Suprapubic skin (tissue), 4 donors: ENCODE results near the gene DDX41. TPM values are rescaled to one million over a fixed set of nuclear protein-coding genes. Genes with fewer than 3 reads are reported as not detected.
A peak's percentile ranks its signal among the peaks of the same experiment; 100 is the strongest.

Experiments used
- DNase-seq, 2 donors: peaks; one replicate each; pipeline ENCODE4 v3.0.0-alpha.2; 2019; ENCODE audit warnings: low spot score in 2 of 2
- H3K27ac ChIP-seq: fragments of 200-600 bp; sonication (generic); one replicate; pipeline ENCODE4 v1.5.1; 2019
- H3K27me3 ChIP-seq: fragments of 200-600 bp; sonication (generic); one replicate; pipeline ENCODE4 v1.5.1; 2019
- H3K36me3 ChIP-seq: fragments of 200-600 bp; sonication (generic); one replicate; pipeline ENCODE4 v1.5.1; 2019
- H3K4me1 ChIP-seq: fragments of 200-600 bp; sonication (generic); one replicate; pipeline ENCODE4 v1.5.1; 2019
- H3K4me3 ChIP-seq: fragments of 200-600 bp; sonication (generic); one replicate; pipeline ENCODE4 v1.5.1; 2019; ENCODE audit warnings: mild to moderate bottlenecking
- H3K9me3 ChIP-seq: fragments of 200-600 bp; sonication (generic); one replicate; pipeline ENCODE4 v1.5.1; 2019
- CTCF ChIP-seq, 2 donors: fragments of 200-600 bp in 1 of 2; fragments of 450-650 bp in 1 of 2; sonication (generic) in 1 of 2; IDR thresholded peaks; one replicate each; pipeline ENCODE4 v1.5.1; 2016 to 2019; ENCODE audit warnings: antibody characterized with exemption in 2 of 2, mild to moderate bottlenecking in 1 of 2, moderate library complexity in 1 of 2
- EP300 ChIP-seq: sonication (generic); formaldehyde crosslinking; IDR thresholded peaks from one replicate; pipeline ENCODE4 v1.6.1; 2017; ENCODE audit warnings: antibody characterized with exemption
- POLR2A ChIP-seq, 2 donors: fragments of 450-650 bp; IDR thresholded peaks; one replicate each; pipeline ENCODE4 v1.6.1; 2017; ENCODE audit warnings: antibody characterized with exemption in 2 of 2, mild to moderate bottlenecking in 2 of 2, moderate library complexity in 2 of 2
- POLR2AphosphoS5 ChIP-seq, 3 donors: sonication (generic); formaldehyde crosslinking; IDR thresholded peaks; one replicate each; pipeline ENCODE4 v1.6.1; 2017; ENCODE audit warnings: antibody characterized with exemption in 3 of 3
- WGBS: methylation state at CpG from one replicate; pipeline ENCODE4 v1.1.5; 2018; 5-methylcytosine and 5-hydroxymethylcytosine counted together
- total RNA-seq, 4 donors: library from RNA; depleted of rRNA; stranded (reverse); fragments of >200 nt; gene quantifications; one replicate each; pipeline ENCODE4 v1.1.0, GENCODE V29; 2016

DDX41 gene
- total RNA-seq, 4 donors from 2014 or later: 83.8 to 148 (median 103) TPM

DNA sequence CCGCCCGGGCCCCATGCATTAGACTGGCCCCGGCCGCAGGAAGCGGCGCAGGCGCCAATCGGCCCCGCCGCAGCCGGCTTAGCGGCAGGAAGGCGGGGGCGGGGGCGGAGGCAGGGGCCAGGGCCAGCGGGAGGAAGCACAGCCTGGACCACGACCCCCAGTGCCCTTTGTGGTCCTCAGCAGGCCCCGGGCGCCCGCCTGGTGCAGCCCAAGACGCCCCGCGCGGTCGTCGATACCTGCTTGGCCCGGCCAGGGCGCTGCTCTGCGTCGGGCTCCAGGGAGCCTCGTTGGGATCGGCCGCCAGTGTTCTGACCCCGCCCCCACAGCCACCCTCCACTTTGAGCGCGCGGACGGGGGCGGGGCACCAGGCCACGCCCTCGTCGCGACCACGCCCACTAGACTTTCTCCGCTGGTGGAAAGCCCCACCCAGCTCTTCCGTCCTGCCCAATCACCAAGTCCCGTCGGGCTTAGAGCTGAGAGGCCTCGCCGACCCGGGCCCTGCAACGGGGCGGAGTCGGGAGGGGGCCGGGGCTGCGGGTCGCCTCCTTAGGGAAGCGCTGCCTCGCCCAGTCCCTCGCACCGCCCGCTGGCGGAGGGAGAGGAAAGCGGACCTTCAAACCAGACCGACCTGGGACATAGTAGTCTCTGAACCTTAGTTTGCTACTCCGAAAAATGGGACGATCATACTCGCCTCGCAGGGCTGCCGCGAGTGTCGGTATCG, 19.3 kb downstream of the DDX41 start, which contains the start of gene PDLIM7:
PDLIM7 (minus strand) TSS at position 313 of the 721 bp plus-strand sequence. CDS start 1,092 bp downstream, outside the sequence.
- DNase-seq: peak; percentile 96
- Histone ChIP-seq H3K27me3 (no peaks in the 10 kb centered on the region), H3K9me3 (no peaks in the 10 kb centered on the region), H3K36me3 (peaks cover under 1% of the 10 kb centered on the region), H3K4me1 (peaks cover 67% of the 10 kb centered on the region), H3K4me3 (peak within 1 kb of the TSS; percentile 78), H3K27ac (peak within 1 kb of the TSS; percentile 86)
- under 1% methylated on average over 31 of the region's 73 CpGs for WGBS
- TF ChIP-seq POLR2A (IDR thresholded peaks at IDR 0.05) (peak; percentile 61 to 71), EP300 (no peak), POLR2AphosphoS5 (IDR thresholded peaks at IDR 0.05) (peak in 1 of 3 donors; percentile 80)

DNA sequence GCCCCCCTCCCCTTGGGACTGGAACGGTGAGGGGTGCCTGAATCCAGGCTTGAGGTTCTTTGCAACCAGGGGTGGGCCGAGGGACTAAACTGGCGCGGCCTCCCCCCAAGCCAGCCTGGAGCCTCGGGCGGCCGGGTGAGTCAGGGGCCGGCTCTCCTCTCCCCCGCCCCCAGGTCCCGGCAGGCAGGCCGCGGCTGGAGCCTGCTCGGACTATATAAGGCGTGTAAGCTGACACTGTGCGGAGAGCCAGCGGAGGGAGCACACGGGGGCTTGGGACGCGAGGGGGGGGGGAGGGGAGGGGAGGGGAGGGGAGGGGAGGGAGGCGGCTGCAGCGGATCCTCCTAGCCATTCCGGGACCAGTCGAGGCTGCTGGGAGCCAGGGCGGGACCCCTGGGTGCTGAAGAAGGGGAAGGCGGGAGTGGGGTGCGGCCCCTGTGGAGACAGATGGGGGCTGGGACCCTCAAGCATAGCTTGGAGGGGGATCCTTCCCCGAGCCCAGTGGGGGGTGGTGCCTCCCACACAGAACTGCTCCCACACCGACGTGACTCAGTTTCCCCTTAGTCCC, 20.0 kb downstream of the DDX41 start:
- H3K36me3 ChIP-seq: peaks cover 7% of the 10 kb centered on the region
- 0% methylated on average over 5 of the region's 29 CpGs for WGBS

DNA sequence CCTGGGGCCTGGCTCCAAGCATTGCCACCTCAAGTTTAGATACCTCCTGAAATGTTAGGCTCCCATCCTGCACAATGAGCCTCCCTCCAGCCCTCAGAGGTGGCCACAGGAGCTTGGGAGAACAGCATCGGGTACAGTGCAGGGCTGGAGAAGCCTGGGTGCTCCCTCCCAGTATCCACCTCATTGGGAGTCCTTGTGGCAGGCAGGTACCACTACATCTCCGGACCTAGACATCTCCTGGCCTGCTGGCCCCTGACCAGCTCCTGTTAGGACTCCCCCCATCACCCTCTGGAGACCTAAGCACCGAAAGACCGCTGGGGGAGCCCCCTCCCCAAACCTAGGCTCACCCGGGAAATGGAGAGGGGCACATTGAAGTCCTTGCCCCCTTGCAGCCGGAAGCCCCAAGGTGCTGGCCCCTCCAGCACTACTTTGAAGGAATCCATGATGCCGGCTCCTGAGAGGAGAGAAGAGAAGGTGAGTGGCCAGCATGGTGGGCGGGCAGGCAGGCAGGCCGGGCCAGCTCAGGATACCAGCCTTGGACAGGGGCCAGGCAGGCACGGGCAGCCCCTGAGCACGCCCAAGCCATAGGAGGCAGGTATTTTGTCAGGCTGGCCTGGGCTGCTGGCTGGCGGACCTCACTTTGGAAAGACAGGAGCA, 20.6 kb downstream of the DDX41 start:
- H3K27ac ChIP-seq: peak overlapping the region; percentile 86
- WGBS: 31% methylated on average over 7 of the region's 12 CpGs
- H3K4me1 ChIP-seq: peaks cover 64% of the 10 kb centered on the region
- no peak for DNase-seq
- peaks cover 13% of the 10 kb centered on the region for H3K36me3 ChIP-seq
- TF ChIP-seq CTCF (IDR thresholded peaks at IDR 0.05) (peak in 1 of 2 donors; percentile 17), POLR2A (IDR thresholded peaks at IDR 0.05) (no peak), EP300 (no peak), POLR2AphosphoS5 (IDR thresholded peaks at IDR 0.05) (no peak)
- no peaks in the 10 kb centered on the region for H3K9me3 ChIP-seq
- H3K4me3 ChIP-seq: peak overlapping the region; percentile 78
- no peaks in the 10 kb centered on the region for H3K27me3 ChIP-seq

More for the DNA sequence above, 20.0 kb downstream of the DDX41 start:
- Histone ChIP-seq H3K27me3 (no peaks in the 10 kb centered on the region), H3K4me3 (peak overlapping the region; percentile 78), H3K27ac (peak overlapping the region; percentile 86), H3K9me3 (no peaks in the 10 kb centered on the region), H3K4me1 (peaks cover 67% of the 10 kb centered on the region)
- TF ChIP-seq CTCF (IDR thresholded peaks at IDR 0.05) (no peak), POLR2A (IDR thresholded peaks at IDR 0.05) (no peak), POLR2AphosphoS5 (IDR thresholded peaks at IDR 0.05) (no peak), EP300 (no peak)
- DNase-seq: peak in 1 of 2 donors; percentile 81

GRCh38 chr5:177495243-177496060, 21.3 kb downstream of the DDX41 start:
- H3K27me3 ChIP-seq: no peaks in the 10 kb centered on the region
- 68% methylated on average over 7 of the region's 14 CpGs for WGBS

DNA sequence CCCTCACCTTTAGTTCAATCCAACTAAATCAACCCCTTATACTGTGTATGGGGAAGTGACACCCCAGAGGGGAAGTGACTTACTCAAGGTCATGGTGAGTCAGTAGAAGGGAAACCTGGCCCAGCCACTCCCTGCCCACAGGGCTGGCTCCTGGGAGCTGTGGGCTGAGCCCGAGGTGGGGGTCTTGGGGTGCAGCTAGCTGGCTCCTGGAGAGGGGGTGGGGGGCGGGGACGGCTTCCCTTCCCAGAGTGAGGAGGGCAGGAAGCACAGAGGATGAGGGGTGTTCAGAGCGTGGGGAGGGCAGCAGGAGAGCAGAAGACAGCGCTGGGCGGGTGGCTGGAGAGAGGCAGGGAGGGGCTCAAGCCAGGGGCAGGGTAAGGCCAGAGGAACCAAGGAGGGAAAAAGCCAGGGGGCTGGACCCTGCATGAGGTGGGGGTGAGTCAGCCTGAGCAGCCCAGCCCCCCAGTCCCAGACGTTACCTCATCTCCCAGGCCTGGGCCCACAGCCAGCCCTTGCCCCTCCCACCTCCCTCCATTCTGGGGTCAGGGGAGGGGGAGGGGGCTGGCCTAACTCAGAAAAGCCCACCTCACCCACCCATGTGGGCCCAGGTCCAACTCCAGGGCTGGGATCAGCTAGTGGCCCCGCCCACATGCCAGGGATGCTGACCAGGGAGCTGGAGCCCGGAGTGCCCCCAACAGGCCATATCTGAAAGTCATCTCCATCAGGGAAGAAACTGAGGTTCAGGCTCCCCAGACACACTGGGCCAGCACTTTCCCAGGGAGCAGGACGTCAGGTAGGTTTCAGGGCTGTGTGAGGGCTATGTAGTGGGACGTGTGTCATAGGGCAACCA, 22.2 kb downstream of the DDX41 start:
- 54% methylated on average over 6 of the region's 11 CpGs for WGBS
- DNase-seq: peak in 1 of 2 donors; percentile 84
- H3K27me3 ChIP-seq: no peaks in the 10 kb centered on the region
- TF ChIP-seq CTCF (IDR thresholded peaks at IDR 0.05) (no peak), POLR2AphosphoS5 (IDR thresholded peaks at IDR 0.05) (no peak), EP300 (no peak), POLR2A (IDR thresholded peaks at IDR 0.05) (no peak)
- no peaks in the 10 kb centered on the region for H3K9me3 ChIP-seq
- H3K4me3 ChIP-seq: peak overlapping the region; percentile 7
- peaks cover 57% of the 10 kb centered on the region for H3K4me1 ChIP-seq
- H3K27ac ChIP-seq: peak overlapping the region; percentile 86
- peaks cover 29% of the 10 kb centered on the region for H3K36me3 ChIP-seq

More at GRCh38 chr5:177495243-177496060, 21.3 kb downstream of the DDX41 start:
- Histone ChIP-seq H3K4me1 (peaks cover 57% of the 10 kb centered on the region), H3K27ac (peak overlapping the region; percentile 86), H3K4me3 (peak overlapping the region; percentile 78), H3K9me3 (no peaks in the 10 kb centered on the region), H3K36me3 (peaks cover 20% of the 10 kb centered on the region)
- no peak for DNase-seq
- TF ChIP-seq POLR2AphosphoS5 (IDR thresholded peaks at IDR 0.05): no peak
- no peak for TF ChIP-seq EP300
- TF ChIP-seq POLR2A (IDR thresholded peaks at IDR 0.05): no peak
